Stimulated activated CD8-positive, alpha-beta memory T cell treated with anti-CD3 and anti-CD28 coated beads, Interleukin-12 subunit alpha, Interleukin-12 subunit beta, amount 100 ng/mL, for 4 hours (primary cell): ENCODE results near the gene LGR4.

Source experiments
- DNase-seq: peaks from one replicate; pipeline ENCODE4 v3.0.0-alpha.2; 2020; ENCODE audit warnings: low read depth

The LGR4 gene

DNA sequence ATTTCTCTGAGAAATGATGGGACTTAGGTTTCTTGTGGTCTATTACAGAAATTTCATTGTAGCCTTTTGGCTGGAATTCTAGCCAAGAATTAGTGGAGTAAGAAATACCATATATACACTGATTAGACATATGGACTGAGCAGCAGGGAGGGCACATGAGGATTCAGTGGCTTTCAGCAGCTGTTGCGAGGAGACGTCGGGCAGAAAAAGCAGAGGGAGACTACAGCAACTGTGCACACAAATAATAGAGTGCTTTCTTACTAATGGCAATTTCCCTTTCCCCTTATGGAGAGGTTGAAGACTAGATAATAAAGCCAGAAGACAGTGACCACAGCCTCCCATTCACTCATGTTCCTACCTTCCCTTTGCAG, 74.2 kb downstream of the LGR4 start:
- DNase-seq: no peak

DNA sequence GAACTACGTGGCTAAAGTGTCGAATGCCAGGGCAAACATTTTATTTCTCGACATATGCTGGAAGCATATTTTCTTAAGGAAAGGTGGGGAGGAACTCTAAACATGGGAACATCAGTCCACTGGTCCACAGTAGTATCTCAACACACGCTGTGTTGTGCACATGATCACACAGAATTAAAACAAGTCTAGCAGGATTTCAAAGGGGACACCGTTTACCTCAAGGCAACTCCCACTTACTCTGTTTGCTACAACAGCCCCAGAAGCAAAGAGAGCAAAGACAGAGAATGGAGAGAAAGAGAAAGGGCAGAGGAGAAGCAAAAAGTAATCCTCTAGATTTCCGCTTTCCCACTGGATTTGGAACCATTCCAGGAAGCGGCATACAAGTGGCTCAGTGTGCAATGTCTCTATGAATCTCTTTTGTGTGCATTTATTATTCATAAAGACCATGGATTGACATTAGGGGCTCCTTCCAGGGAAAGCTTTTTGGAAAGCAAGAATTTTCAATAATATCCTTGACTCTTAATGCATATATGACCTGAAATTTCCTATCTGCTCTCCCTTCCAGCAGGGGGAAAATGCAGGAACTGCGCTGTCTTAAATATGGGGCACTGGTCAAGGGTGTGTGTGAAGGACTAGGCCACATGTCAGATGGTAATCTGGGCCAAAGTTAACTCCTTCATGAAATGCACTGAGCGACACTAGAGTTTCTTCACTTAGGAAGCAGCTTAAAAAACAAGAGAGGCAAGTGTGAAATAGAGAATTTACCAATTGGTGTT, 74.8 kb downstream of the LGR4 start:
- DNase-seq: no peak

DNA sequence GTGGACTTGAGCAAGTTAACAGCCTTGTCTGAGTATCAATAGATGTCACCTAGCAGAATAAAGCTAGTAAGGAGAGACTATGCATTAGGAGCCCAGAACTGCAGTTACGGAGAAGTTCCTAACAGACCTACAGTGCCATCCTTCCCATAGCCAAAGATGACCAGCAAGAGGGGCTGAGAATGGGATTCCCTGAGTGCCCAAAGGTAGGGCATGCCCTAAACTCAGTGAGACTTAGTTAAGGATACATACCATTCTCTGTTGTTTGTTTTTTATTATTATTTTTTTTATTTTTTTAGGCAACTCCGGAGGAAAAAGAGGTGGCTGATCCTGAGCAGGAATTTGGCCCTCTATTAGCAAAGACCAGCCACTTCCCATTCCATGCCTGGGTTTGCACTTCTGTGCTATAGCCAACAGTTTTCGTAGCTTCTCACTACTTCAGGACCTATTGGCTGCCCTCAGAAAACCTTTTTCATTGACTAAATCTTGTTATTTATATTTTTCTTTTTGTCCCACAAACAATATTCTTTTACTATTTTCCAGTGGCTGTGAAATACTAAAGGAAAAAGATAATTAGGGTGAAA, 76.2 kb downstream of the LGR4 start:
- no peak for DNase-seq

DNA sequence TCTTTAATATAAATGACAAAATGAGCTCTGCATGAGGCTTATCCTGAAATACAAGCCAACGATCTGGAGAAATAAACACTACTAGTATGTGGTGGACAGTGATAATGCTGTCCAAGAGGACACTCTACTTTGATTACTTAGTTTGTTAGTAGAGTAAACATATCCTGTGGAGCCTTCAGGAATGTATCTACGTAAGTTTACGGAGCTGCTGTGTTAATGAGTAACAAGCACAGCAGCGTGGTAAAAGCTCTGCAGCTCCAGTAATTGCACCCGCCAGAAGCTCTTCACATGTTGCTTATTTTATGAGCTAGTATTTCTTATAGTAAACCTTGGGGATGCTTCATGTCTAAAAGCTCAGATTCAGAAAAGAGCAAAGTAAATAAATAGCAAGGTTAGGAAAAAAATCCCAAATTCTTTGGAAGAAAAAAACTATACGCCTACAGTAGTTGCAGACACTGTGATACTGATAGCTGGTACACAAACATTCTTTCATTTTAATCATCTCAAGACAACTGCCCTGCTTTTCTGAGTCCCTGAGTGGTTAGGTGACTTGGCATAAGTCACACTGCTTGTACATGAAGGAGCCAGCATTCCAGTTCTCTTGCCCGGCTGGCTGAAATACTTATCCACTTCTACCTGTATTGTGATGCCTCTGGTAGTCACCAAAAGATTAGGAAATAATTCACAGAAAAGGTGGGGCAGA, 76.9 kb downstream of the LGR4 start:
- DNase-seq: no peak

DNA sequence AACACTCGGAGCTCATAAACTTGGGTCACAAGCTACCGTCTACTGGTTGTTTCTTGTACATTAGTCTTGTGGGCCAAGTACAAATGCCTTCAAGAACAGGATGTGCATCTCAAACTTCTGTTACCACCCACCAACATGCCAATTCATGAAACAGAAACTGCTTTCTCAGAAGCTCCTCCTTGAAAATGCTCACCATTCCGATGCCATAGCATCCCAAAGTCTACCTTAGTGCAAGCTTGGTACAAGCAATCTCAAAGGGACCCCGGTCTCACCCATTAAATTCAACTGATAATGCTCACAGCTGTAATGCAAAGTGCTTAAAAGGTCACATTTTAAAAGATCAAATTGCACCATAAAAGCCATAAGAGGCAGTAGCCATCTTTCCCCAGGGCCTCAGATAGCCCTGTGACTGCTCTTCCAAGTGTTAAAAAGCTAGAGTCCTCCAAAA, 77.8 kb downstream of the LGR4 start:
- no peak for DNase-seq

DNA sequence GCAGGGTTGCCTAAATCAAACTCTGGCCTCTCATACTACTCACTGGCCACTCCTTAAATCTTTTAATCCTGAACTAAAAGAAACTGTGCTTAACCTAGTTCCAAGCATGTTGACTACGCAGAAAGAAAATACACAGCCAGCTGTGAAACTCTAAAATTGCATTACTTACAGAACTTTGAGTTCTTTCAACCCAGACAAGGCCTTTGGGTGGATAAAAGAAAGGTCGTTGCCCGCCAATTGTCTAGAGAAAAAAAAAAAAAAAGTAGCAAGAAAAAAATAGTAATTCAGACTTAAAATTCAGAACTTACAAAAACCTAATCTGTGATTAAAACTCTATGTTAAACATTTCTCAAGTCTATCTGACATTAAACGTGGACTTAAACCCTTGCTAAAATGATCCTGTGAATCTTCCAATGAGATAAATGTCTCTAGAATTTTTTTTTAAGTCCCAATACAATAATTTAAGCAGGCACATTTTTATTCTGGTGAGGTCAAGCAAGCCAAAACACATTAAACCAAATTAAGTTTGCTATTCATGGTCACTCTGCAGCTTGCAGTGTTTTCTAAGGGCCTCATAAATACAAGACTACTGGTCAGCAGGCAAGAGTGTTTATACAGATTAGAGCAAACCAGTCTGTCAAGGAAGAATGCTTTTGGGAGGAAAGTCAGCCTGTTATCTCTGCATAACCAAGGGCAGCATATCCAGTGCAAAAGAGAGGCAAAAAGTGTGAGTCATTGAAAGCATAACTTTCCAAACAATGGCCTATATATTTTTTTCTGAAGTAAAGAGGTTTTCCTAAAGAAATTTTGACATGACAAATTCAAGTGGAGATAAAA, 80.1 kb downstream of the LGR4 start:
- no peak for DNase-seq

DNA sequence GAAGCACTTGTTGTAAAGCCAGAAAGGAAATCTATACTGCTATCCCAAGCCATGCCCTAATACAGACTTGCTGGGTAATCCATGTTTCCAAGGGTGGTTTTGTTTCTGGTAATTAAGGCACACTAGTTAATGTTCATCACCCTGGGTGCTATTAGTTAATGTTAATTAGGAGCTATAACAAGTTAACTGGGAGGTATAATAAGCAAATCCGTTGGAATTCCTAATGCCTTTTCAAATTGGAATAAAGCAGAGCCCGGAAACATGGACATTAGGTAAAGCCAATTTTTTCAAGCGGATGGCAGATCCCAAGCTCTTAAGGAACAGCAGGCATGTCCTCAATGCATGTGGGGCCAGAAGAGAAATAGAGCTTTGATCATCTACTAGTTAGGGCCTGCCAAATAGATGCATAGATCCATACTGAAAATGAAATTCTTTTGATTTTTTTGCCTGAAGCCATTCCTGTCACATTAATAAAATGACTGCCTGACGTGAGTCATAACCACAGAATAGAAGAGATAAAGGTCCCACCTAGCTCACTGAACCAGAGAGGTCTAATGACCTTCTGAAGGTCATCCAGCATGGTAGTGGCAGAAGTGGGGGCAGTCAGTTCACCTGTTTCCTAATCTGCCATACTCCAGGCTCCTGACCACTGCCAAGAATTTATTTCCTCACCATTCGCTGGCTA, 81.1 kb downstream of the LGR4 start:
- DNase-seq: no peak

DNA sequence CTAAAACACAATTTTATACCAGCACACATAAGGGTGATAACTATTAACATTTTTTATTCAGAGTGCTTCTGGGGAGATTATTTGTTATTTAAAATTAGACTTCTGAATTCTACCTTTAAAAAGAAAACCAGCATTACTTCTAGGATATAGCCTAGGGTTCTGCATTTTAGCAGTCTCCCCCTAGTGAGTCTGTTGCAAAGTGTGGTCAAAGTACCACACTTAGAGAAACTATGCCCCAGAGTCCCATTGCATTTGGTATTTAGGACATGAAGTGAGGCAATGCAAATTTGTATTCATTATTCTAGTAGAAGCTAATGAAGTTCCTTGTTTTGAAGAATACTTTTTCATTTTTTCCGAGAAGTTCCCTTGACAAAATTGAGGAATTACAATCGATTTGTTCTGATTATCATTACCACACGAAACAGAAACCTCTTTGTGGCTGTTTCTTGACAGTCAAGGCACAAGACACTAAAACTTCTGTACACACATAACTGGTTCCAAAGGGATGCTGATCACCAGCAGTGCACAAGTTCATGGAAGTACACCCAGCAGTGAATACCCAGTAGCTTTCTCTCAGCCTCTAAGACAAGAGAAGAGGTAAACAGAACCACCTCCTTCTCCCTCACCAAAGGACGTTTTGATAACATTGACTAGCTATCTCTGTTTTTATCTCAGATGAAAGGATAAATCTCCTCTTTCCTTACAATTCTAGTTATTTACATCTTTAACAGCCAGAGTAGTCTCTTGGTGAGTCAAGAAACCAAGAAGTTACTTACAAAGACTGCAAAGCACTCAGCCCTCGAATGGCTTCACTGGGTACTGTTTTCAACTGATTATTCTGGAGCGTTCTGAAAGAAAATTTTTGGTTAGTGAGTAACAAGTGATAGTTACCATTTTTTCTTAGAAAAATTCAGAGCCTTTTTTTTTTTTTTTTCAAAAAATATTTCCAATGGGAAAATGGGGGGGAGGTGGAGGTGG, 82.0 kb downstream of the LGR4 start:
- DNase-seq: no peak

DNA sequence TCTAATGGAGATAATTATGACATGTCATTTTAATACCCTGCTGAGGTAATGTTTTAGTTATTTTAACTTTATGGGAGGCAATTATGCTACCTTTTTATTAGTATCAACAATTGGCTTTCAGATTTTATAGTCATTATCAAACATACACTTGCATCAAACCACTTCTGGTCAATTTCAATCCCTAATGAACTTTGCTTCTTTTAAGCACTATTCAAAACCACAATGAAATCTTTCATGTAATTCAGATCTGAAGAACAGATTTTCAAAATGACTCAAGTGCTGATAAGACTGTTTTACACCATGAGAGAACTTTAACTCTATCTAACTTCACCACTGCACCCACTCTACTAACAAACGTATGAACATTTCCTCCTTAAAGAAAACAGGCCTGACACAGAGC, 83.7 kb downstream of the LGR4 start:
- DNase-seq: no peak

DNA sequence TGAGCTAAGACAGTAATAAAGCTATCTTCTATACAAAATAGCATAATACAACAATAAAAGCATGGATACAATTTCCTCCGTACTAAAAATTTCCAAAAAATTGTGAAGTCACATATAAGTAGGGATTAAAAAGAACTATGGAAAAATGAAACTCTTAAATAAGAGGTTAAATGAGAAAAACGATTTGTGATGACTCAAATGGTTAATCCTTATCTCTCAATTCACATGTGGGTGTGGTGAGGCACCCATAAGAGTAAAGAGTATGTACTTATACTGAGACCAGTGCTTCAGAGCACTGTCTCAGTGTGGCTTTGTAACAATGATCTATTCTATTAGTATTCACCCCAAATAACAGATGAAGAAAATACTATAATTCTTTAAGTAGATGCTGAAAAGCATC, 84.6 kb downstream of the LGR4 start:
- DNase-seq: no peak

DNA sequence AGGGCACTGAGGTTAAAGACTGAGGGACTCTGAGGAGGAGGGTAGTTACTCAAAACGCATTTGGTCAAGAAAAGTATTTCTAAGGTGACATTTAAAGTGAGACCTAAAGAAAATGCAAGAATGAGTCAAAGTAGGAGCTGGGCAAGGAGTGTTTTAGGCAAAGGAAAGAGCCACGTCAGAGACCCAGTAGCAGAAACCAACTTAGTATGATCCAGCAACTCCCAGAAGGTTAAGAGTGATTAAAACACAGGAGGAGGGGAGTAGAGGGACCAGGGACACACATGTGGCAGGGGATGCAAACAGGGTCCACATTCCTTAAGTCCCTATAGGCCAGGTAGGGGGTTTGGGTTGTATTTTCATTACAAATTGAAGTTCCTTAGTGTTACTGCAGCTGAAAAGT, 85.2 kb downstream of the LGR4 start:
- no peak for DNase-seq

DNA sequence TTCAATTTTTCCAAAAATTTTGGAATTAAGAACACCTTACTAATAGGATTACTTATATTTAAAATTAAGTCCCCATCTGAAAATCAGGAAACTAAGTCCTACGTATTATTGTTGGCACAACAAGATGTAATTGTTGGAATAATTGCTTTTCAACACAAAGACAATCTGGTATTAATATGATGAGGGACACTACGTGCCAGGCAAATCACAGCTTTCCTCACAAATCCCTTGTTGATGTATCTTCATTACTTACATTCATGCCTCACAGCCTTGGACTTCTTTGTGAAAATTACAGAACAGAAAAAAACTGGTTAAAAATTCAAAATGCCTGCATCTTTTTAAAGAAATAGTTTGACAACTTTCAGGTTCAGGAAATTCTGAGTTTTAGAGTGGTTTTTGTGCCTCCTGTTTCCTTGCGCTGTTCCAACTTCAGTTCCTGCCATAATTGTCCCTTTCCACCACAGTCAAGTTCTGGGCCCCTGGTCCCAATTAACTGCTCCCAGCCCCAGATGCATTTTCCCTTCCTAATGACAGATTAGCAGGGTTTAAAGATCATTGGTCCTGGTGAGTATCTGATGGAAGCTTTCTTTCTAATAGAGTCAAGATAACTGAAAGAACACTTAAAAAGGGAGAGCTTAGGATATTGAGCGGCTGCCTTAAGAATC, 86.3 kb downstream of the LGR4 start:
- DNase-seq: no peak

DNA sequence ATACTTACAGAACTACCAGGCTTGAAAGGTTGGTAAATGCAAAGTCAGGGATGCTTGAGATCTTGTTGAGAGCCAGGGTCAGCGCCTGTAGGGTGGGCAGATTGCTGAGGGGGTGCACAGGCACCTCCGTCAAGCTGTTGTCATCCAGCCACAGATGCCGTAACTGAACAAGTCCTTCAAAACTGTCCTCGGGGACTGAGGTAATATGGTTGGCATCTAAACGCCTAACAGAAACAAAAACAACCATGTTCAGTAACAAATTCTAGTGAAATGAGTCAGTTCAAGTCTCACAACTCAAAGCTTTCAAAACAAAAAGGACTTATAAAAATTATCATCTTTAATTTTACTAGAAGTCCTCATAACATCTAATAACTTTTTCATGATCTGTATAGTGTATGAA, 87.3 kb downstream of the LGR4 start:
- DNase-seq: no peak

DNA sequence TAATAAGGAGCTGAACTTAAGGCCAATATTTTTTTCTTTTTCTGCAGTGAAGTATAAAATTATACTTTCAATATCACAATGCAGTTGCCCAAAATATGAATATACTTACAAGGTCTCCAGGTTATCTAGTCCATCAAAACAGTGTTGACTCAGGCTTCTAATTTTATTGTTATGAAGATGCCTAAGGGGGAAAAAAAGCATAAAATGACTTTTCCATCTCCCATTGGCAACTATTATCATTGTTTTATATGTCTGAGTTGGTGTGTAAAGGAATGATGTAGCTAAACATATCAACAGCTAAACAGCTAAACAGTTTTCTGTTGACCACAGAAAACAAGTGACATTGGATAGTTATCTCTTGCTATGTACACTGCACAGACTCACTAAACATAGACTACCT, 88.4 kb downstream of the LGR4 start:
- no peak for DNase-seq

DNA sequence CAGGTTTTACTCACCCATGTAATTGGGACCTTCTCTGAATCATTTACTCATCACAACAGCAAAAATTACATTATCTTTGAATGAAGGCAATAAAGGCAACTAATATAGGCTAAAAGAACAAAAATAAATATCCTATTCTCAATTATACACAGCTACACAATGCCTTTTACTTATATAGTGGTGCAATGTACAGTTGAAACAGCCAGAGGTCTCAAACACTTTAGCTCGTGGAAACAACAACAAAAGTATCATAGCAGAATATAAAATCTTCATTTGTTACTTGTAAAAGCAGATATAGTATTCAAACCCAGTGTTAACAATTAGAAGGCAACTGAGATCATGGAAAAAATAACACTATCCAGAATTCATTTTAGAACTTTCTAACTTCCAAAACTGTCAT, 88.9 kb downstream of the LGR4 start:
- no peak for DNase-seq

DNA sequence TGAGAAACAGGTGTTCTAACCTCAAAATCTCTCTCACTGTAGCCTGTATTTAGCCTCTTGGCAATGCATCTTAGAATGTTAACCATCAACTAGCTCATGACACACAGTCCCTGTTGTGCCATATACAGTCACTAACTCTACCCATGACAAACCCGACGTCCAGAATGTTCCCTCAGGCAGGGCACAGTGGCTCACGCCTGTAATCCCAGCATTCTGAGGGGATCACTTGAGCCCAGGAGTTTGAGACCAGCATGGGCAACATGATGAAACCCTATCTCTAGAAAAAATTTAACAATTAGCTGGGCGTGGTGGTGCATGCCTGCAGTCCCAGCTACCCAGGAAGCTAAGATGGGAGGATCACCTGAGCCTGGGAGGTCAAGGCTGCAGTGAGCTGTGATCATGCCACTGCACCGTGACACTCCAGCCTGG, 91.3 kb downstream of the LGR4 start:
- DNase-seq: no peak

DNA sequence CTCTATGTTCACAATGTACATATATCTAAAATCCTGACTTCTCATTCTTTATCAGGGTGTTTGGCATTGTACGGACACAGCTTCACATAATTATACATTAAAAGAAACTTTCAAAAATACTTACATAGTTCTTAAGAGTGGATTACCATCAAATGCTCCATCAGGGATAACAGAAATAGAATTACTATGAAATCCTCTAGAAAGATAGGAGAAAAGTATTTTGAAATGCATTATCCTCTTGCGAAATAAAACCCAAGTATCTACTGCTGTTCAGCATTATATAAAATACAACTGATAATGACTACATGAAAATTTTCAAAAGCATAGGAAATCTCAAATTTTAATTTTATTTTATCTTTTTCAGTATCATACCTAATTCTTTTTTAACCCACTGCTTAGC, 91.8 kb downstream of the LGR4 start:
- DNase-seq: no peak

DNA sequence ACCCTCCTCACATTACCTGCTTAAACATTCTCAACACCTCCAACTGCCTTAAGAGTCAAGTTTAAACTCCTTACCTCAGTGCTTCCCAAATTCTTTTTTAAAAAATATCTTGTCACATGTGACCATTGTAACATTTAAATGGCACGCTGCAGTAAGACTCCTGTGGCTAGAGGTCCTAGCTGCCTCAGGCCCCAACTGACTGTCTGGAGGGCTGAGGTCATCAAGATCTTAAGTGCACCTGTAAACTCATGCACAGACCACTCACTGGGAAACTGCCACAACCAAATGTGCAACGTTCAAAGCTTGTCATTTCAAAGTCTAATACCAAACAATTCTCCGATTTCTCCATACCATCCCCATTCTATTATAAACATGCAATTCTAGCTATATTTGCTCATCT, 93.1 kb downstream of the LGR4 start:
- no peak for DNase-seq

DNA sequence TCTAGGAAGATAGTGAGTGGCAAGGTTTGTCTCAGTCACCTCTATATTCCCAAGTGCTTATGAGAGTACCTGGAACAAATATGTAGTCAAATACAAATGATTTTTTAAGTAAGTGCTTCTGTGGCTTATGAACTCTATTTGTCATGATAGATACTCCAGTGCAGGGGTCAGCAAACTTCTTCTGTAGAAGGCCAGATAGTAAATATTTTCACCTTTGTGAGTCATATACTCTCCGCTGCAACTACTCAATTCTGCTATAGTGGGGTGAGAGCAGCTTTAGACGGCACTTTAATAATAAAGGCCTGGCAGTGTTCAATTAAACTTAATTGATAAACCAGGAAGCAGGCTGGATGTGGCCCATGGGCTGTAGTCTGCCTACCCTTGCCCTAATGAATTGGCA, 97.2 kb downstream of the LGR4 start:
- no peak for DNase-seq
